ENCODE results near the gene ESPNL.

GRCh38 chr2:238106698-238107524 is 6.8 kb downstream of the ESPNL start:
- TF ChIP-seq CTCF (optimal IDR thresholded peaks at IDR 0.05 in 1 of 3, IDR thresholded peaks at IDR 0.05 in 1 of 3, conservative IDR thresholded peaks at IDR 0.05 in 1 of 3; ENCODE audit: extremely low read depth in 1 of 3, insufficient read depth in 2 of 3, low read length in 3 of 3) (peak in 2 of 3 experiments; percentile 32 to 42), EZH2 (IDR thresholded peaks at IDR 0.05; ENCODE audit: low read length) (no peak)
